Transverse colon (tissue), 4 donors: Measurements from ENCODE around the gene PEX10. TPM values are rescaled to one million over a fixed set of nuclear protein-coding genes. Genes with fewer than 3 reads are reported as not detected.
"Not testable (repeated sequence)": the region's sequence is repeated elsewhere in the genome, so short reads cannot be mapped to it uniquely, and the experiment has no call there.

Experiments used
- DNase-seq: peaks from one replicate; pipeline ENCODE4 v3.0.0-alpha.2; 2019
- H3K27ac ChIP-seq, 4 donors: fragments of 200-600 bp; sonication (generic); 2 replicates each; pipeline ENCODE4 v1.5.1; 2016 to 2018; ENCODE audit warnings: inconsistent platforms in 4 of 4
- H3K27me3 ChIP-seq: fragments of 200-600 bp; sonication (generic); 2 replicates; pipeline ENCODE4 v1.5.1; 2017; ENCODE audit warnings: inconsistent platforms
- H3K36me3 ChIP-seq, 4 donors: fragments of 200-600 bp; sonication (generic); 2 replicates each; pipeline ENCODE4 v1.5.1; 2017 to 2019; ENCODE audit warnings: inconsistent platforms in 4 of 4
- H3K4me1 ChIP-seq, 4 donors: fragments of 200-600 bp; sonication (generic); 2 replicates each; pipeline ENCODE4 v1.5.1; 2017 to 2020; ENCODE audit warnings: inconsistent platforms in 4 of 4
- H3K4me3 ChIP-seq, 4 donors: fragments of 200-600 bp; sonication (generic); 1 replicate in 1 of 4; 2 replicates in 3 of 4; pipeline versions ENCODE4 v1.5.1 to v1.6.1; 2017 to 2019; ENCODE audit warnings: inconsistent platforms in 4 of 4
- H3K9me3 ChIP-seq, 2 donors: fragments of 200-600 bp; sonication (generic); 2 replicates each; pipeline ENCODE4 v1.5.1; 2017 to 2019; ENCODE audit warnings: inconsistent platforms in 2 of 2
- EP300 ChIP-seq: sonication (generic); formaldehyde crosslinking; IDR thresholded peaks from one replicate; pipeline ENCODE4 v1.6.1; 2017; ENCODE audit warnings: antibody characterized with exemption, low read depth
- POLR2A ChIP-seq: fragments of 450-650 bp; IDR thresholded peaks from one replicate; pipeline ENCODE4 v1.6.1; 2016; ENCODE audit warnings: antibody characterized with exemption, mild to moderate bottlenecking, moderate library complexity
- POLR2AphosphoS5 ChIP-seq, 3 donors: sonication (generic); formaldehyde crosslinking; IDR thresholded peaks; one replicate each; pipeline ENCODE4 v1.6.1; 2016; ENCODE audit warnings: antibody characterized with exemption in 3 of 3
- WGBS, 2 donors: methylation state at CpG; one replicate each; pipeline ENCODE4 v1.1.5; 2018; ENCODE audit warnings: low coverage in 1 of 2; 5-methylcytosine and 5-hydroxymethylcytosine counted together
- in situ Hi-C, 4 donors: fragments of 200-750 bp; cut with MboI; loops; one replicate each; pipeline versions ENCODE4 v1.15.0 to v1.15.1; 2017; ENCODE audit warnings: low sequenced_read_pairs in 3 of 4, low pct_ligation_motif_present in 1 of 4, low pct_unique_long_range_greater_than_20kb in 1 of 4
- intact Hi-C: fragments of 100-400 bp; cut with DNase I; formaldehyde crosslinking; loops from one replicate; pipeline ENCODE4 v1.15.1; 2023; ENCODE audit warnings: low total_unique reads
- total RNA-seq, 4 donors: library from RNA; depleted of rRNA; stranded (reverse); fragments of >200 nt; gene quantifications; one replicate each; pipeline ENCODE4 v1.1.0, GENCODE V29; 2016
- TF ChIP-seq, protein P1 (sequence below), 5 experiments: fragments of 200-600 bp in 3 of 5; fragments of 450-650 bp in 2 of 5; sonication (generic) in 3 of 5; IDR thresholded peaks; 1 replicate in 2 of 5; 2 replicates in 3 of 5; pipeline ENCODE4 v1.5.1; 2016 to 2017; ENCODE audit warnings: antibody characterized with exemption in 5 of 5, inconsistent platforms in 3 of 5, mild to moderate bottlenecking in 2 of 5, moderate library complexity in 1 of 5

The PEX10 gene
- 10 to 100 TPM; 16.9 to 28.8 (median 21.3) TPM for total RNA-seq

DNA sequence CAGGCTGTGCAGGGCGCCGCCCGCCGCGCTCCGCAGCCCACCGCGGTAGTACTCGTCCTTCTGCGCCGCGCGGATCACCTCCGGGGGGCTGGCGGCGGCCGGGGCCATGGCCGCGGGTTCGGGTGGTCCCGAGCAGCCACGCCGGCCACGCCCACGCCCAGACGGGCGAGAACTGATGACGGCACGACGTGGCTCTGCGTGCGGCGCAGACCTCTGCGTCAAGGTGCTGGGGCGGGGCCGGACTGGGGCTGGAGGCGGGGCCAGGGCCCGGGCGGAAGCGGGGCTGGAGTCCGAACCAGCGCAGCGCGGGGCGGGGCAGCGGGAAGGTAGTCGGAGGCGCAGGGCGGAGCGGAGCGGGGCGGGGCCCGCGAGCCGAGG lies at the start of gene PEX10:
TSS of gene PEX10 (minus strand) at position 170 of the 378 bp plus-strand sequence. CDS start at position 108, 62 bp downstream.
- intact Hi-C loops (no loop called here), in situ Hi-C loops (loop anchor here (10.0 to 25.0 kb wide), 4 partner anchors 132 to 232 kb away; partner anchors contain the start of genes MMEL1 (in 1 of the 4) and TNFRSF14 (in 1 of the 4))
- Histone ChIP-seq H3K27me3 (peaks cover 2% of the 10 kb centered on the region), H3K4me1 (peaks cover 19 to 44% (median 34%) of the 10 kb centered on the region in 4 donors), H3K36me3 (no peaks in the 10 kb centered on the region), H3K27ac (peak within 1 kb of the TSS; percentile 90 to 95 (median 93)), H3K9me3 (no peaks in the 10 kb centered on the region), H3K4me3 (peak within 1 kb of the TSS; percentile 70 to 97 (median 81))
- TF ChIP-seq POLR2A (no peak), POLR2AphosphoS5 (IDR thresholded peaks at IDR 0.05) (peak in 2 of 3 donors; percentile 62 to 78), EP300 (no peak)
- TF ChIP-seq, protein P1, sequence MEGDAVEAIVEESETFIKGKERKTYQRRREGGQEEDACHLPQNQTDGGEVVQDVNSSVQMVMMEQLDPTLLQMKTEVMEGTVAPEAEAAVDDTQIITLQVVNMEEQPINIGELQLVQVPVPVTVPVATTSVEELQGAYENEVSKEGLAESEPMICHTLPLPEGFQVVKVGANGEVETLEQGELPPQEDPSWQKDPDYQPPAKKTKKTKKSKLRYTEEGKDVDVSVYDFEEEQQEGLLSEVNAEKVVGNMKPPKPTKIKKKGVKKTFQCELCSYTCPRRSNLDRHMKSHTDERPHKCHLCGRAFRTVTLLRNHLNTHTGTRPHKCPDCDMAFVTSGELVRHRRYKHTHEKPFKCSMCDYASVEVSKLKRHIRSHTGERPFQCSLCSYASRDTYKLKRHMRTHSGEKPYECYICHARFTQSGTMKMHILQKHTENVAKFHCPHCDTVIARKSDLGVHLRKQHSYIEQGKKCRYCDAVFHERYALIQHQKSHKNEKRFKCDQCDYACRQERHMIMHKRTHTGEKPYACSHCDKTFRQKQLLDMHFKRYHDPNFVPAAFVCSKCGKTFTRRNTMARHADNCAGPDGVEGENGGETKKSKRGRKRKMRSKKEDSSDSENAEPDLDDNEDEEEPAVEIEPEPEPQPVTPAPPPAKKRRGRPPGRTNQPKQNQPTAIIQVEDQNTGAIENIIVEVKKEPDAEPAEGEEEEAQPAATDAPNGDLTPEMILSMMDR (IDR thresholded peaks at IDR 0.05), result no peak
- 2% methylated on average over 12 of the region's 55 CpGs; no CpG with 5 or more reads in 1 of the 2 donors for WGBS, 2 donors
- DNase-seq, result peak; percentile 99

DNA sequence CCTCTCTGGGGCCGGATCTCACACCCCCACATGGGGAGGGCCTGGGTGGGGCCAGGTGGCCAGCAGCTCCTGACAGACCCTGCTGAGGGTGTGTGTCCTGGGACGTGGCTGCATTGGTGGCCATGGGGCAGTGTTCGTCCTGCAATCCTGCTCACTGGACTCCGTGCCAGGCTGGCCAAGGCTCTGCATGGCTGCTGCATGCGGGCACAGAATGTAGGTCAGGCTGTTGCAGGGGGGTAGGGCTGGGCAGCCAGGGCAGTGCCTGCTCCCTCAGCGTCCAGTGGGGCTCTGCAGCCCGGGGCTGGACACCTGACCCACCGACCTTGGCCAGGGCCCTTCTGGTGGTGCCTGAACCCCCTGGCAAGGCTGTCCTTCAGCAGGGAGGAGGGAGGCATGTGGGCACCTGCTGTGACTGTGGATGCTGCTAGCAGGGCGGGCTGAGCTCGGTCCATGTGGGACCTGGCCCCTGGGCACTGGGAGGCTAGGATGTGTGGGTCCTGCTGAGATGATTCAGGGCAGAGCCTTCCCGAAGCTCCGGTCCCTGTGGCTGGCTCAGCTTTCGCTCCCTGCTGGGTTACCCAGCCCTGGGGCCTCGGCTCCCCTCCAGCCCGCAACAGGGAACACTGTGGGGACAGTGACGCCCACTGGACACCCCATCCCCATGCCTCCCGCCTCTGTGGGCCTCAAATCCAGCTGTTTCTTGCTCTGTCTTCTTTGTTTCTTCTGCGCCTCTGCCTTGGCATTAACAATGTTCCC lies 48.8 kb upstream of the PEX10 start:
- intact Hi-C loops, result no loop called here

DNA sequence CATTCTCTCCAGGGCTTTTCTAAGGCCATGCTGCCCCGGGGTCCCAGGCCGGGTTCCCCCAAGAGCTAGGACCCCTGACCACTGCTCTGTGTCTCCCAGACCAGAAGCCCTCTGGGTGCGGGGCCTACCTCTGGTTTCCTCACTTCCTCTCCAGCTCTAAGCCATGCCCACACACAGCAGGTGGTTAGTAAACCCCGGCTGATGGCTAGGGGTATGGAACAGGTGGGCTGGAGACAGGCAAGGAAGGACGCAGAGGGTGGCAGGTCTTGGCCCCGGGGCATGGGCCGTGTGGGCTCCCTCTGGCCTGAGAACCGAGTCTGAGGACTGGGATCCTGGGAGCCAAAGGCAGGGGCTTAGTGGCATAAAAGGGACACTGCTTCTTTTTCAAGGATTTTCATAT lies 47.8 kb upstream of the PEX10 start:
- no peak overlapping the region for H3K27ac ChIP-seq
- WGBS, 2 donors, result 50 to 65% methylated on average over 2 to 8 of the region's 8 CpGs
- H3K4me3 ChIP-seq, result no peak overlapping the region
- in situ Hi-C loops (no loop called here), intact Hi-C loops (no loop called here)
- no peaks in the 10 kb centered on the region for H3K9me3 ChIP-seq
- peaks cover 33% of the 10 kb centered on the region for H3K27me3 ChIP-seq
- no peaks in the 10 kb centered on the region for H3K36me3 ChIP-seq
- no peaks in the 10 kb centered on the region for H3K4me1 ChIP-seq
- TF ChIP-seq EP300, result no peak
- TF ChIP-seq POLR2A, result no peak
- TF ChIP-seq POLR2AphosphoS5 (IDR thresholded peaks at IDR 0.05), result no peak
- TF ChIP-seq, protein P1 (IDR thresholded peaks at IDR 0.05), result no peak
- DNase-seq, result no peak

More for the DNA sequence above, 48.8 kb upstream of the PEX10 start:
- WGBS, 2 donors, result 78% methylated on average over 14 of the region's 18 CpGs; no CpG with 5 or more reads in 1 of the 2 donors
- no peak for DNase-seq
- in situ Hi-C loops, result no loop called here
- no peaks in the 10 kb centered on the region for H3K36me3 ChIP-seq
- H3K27me3 ChIP-seq, result peaks cover 42% of the 10 kb centered on the region
- no peaks in the 10 kb centered on the region for H3K9me3 ChIP-seq
- TF ChIP-seq, protein P1 (IDR thresholded peaks at IDR 0.05), result no peak
- TF ChIP-seq POLR2AphosphoS5 (IDR thresholded peaks at IDR 0.05) (no peak), EP300 (no peak), POLR2A (no peak)
- no peak overlapping the region for H3K4me3 ChIP-seq
- H3K4me1 ChIP-seq, result no peaks in the 10 kb centered on the region
- no peak overlapping the region for H3K27ac ChIP-seq

DNA sequence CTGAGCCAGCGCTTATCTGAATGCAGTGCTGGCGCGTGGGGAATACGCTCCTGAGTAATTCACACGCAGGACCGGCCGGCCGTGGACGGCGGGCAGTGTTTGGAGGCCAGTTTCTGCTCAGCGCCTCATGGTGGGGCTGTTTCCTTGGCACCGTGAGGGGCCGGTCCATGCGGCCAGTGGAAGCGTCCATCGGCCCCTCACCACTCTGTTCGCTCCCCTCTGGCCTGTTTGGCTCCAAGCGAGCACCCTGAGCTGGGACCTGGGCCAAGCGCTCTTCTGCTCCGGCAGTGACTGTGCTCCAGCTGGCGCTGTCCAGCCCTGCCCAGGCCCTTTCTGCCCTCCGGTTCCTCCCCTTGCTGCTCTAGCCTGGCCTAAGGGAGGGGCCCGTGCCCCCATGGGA lies 47.4 kb upstream of the PEX10 start:
- no peaks in the 10 kb centered on the region for H3K4me1 ChIP-seq
- H3K36me3 ChIP-seq, result no peaks in the 10 kb centered on the region
- H3K27me3 ChIP-seq, result peaks cover 29% of the 10 kb centered on the region
- in situ Hi-C loops, result no loop called here
- intact Hi-C loops, result no loop called here
- no peak overlapping the region for H3K27ac ChIP-seq
- no peak for DNase-seq
- no peaks in the 10 kb centered on the region for H3K9me3 ChIP-seq
- H3K4me3 ChIP-seq, result no peak overlapping the region
- TF ChIP-seq POLR2A (no peak), EP300 (no peak), POLR2AphosphoS5 (IDR thresholded peaks at IDR 0.05) (no peak)
- TF ChIP-seq, protein P1 (IDR thresholded peaks at IDR 0.05), result no peak
- WGBS, 2 donors, result 48% methylated on average over 23 of the region's 23 CpGs; no CpG with 5 or more reads in 1 of the 2 donors

DNA sequence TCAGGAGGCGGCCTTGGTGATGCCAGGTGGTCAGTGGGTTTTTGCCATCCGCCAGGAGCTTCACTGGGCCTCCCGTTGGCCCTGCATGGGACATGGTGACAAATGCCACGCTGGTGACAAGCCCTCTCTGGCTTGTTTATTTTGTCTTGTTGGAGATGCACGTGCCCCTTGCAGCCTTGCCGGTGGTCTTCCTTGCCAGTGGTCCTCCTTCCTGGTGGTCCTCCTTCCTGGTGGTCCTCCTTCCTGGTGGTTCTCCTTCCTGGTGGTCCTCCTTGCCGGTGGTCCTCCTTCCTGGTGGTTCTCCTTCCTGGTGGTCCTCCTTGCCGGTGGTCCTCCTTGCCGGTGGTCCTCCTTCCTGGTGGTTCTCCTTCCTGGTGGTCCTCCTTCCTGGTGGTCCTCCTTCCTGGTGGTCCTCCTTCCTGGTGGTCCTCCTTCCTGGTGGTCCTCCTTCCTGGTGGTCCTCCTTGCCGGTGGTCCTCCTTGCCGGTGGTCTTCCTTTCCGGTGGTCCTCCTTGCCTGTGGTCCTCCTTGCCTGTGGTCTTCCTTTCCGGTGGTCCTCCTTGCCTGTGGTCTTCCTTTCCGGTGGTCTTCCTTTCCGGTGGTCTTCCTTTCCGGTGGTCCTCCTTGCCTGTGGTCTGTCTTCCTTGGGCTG lies 46.9 kb upstream of the PEX10 start:
- H3K27ac ChIP-seq, intact Hi-C loops, H3K4me3 ChIP-seq, in situ Hi-C loops, H3K4me1 ChIP-seq, H3K36me3 ChIP-seq, DNase-seq, H3K9me3 ChIP-seq: not testable (repeated sequence)
- WGBS, 2 donors, result 74% methylated on average over 16 of the region's 16 CpGs; no CpG with 5 or more reads in 1 of the 2 donors
- peaks cover 24% of the 10 kb centered on the region for H3K27me3 ChIP-seq
